Measurements from ENCODE around the gene TMEM132A.

DNA sequence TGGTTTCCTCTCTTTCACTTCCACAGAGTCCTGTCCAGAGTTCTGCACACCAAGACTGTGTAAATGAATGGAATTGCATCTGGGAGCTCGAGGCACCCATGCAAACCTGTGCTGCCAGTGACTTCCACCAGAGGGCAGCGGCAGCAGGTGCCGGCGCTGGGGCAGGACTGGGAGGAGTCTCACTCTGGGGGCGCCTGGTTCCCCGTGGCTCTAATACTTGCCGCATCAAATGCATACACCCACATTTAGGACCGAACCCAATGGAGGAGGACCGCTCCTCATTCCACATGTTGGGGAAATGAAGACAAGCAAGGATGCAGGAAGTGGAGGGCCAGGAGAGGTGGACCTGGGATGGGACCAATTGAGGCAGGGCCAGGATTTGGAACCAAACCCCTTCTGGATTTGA lies 46.1 kb downstream of the TMEM132A start:
- TF ChIP-seq, protein P1, sequence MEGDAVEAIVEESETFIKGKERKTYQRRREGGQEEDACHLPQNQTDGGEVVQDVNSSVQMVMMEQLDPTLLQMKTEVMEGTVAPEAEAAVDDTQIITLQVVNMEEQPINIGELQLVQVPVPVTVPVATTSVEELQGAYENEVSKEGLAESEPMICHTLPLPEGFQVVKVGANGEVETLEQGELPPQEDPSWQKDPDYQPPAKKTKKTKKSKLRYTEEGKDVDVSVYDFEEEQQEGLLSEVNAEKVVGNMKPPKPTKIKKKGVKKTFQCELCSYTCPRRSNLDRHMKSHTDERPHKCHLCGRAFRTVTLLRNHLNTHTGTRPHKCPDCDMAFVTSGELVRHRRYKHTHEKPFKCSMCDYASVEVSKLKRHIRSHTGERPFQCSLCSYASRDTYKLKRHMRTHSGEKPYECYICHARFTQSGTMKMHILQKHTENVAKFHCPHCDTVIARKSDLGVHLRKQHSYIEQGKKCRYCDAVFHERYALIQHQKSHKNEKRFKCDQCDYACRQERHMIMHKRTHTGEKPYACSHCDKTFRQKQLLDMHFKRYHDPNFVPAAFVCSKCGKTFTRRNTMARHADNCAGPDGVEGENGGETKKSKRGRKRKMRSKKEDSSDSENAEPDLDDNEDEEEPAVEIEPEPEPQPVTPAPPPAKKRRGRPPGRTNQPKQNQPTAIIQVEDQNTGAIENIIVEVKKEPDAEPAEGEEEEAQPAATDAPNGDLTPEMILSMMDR (IDR thresholded peaks at IDR 0.05), result peak; percentile 78 to 88 (median 83)
- no peak for TF ChIP-seq POLR2A (IDR thresholded peaks at IDR 0.05)
